Naive thymus-derived CD4-positive, alpha-beta T cell (primary cell): ENCODE results near the gene CRAMP1. TPM values are rescaled to one million over a fixed set of nuclear protein-coding genes. Genes with fewer than 3 reads are reported as not detected.
A peak's percentile ranks its signal among the peaks of the same experiment; 100 is the strongest.

Experiments used
- ATAC-seq: fragments of 150-1000 bp; cut with Tn5 transposase; 2 replicates; pipeline ENCODE4 v1.10.0; 2021; ENCODE audit warnings: mild to moderate bottlenecking, moderate library complexity
- CTCF ChIA-PET: fragments of 350-600 bp; sonication (Branson Sonifier 250); formaldehyde crosslinking; loops from one replicate; lab custom pipeline; 2021; ENCODE audit warnings: antibody characterized with exemption; lab: Charles Lee
- POLR2A ChIA-PET: fragments of 350-600 bp; sonication (Branson Sonifier 250); formaldehyde crosslinking; loops from one replicate; lab custom pipeline; 2021; ENCODE audit warnings: antibody characterized with exemption, inconsistent platforms; lab: Charles Lee
- DNase-seq, 9 donors: peaks; one replicate each; pipeline versions ENCODE4 v3.0.0 to v3.0.0-alpha.2; 2020 to 2022; ENCODE audit warnings: mixed read lengths in 1 of 9
- H3K27ac ChIP-seq: one replicate; pipeline ENCODE4 v1.7.0; 2013; ENCODE audit warnings: mild to moderate bottlenecking, low read depth, low read length, moderate library complexity
- H3K27me3 ChIP-seq, 2 donors: one replicate each; pipeline ENCODE4 v1.7.0; 2013; ENCODE audit warnings: low read length in 2 of 2, mild to moderate bottlenecking in 2 of 2, moderate library complexity in 2 of 2; ENCODE audit not compliant: control insufficient read depth in 2 of 2, insufficient read depth in 2 of 2
- H3K36me3 ChIP-seq, 3 experiments: 1 replicate in 2 of 3; 2 replicates in 1 of 3; pipeline ENCODE4 v1.7.0; 2013; ENCODE audit warnings: low read length in 3 of 3, mild to moderate bottlenecking in 3 of 3, moderate library complexity in 1 of 3; ENCODE audit not compliant: insufficient read depth in 3 of 3, control insufficient read depth in 2 of 3
- H3K4me1 ChIP-seq, 2 donors: one replicate each; pipeline ENCODE4 v1.7.0; 2013; ENCODE audit warnings: low read length in 2 of 2, mild to moderate bottlenecking in 2 of 2, moderate library complexity in 1 of 2; ENCODE audit not compliant: control insufficient read depth in 2 of 2, insufficient read depth in 2 of 2
- H3K4me3 ChIP-seq: 2 replicates; pipeline ENCODE4 v1.7.0; 2013; ENCODE audit warnings: mild to moderate bottlenecking, low read length
- H3K9me3 ChIP-seq, 3 experiments: 1 replicate in 2 of 3; 2 replicates in 1 of 3; pipeline ENCODE4 v1.7.0; 2013; ENCODE audit warnings: low read length in 3 of 3; ENCODE audit not compliant: control insufficient read depth in 2 of 3
- H3K27ac Mint-ChIP-seq, 9 donors: one replicate each; pipeline ENCODE4 v1.8.0; 2020 to 2022; ENCODE audit warnings: mixed read lengths in 9 of 9, mild to moderate bottlenecking in 8 of 9, moderate library complexity in 5 of 9, inconsistent platforms in 2 of 9
- H3K27me3 Mint-ChIP-seq, 5 donors: one replicate each; pipeline ENCODE4 v1.8.0; 2021 to 2022; ENCODE audit warnings: mixed read lengths in 5 of 5, mild to moderate bottlenecking in 1 of 5
- H3K36me3 Mint-ChIP-seq, 5 donors: one replicate each; pipeline ENCODE4 v1.8.0; 2020 to 2022; ENCODE audit warnings: mixed read lengths in 5 of 5, mild to moderate bottlenecking in 3 of 5, inconsistent platforms in 1 of 5
- H3K4me1 Mint-ChIP-seq, 7 donors: one replicate each; pipeline ENCODE4 v1.8.0; 2020 to 2022; ENCODE audit warnings: mixed read lengths in 7 of 7, mild to moderate bottlenecking in 3 of 7, inconsistent platforms in 1 of 7
- H3K4me3 Mint-ChIP-seq, 10 donors: one replicate each; pipeline ENCODE4 v1.8.0; 2020 to 2022; ENCODE audit warnings: mild to moderate bottlenecking in 10 of 10, mixed read lengths in 10 of 10, moderate library complexity in 6 of 10, inconsistent platforms in 2 of 10
- H3K9me3 Mint-ChIP-seq, 11 donors: one replicate each; pipeline ENCODE4 v1.8.0; 2020 to 2022; ENCODE audit warnings: mixed read lengths in 11 of 11, mild to moderate bottlenecking in 4 of 11, inconsistent platforms in 1 of 11, moderate library complexity in 1 of 11
- intact Hi-C, 2 donors: fragments of 100-400 bp; cut with micrococcal nuclease; formaldehyde crosslinking; loops; one replicate each; pipeline ENCODE4 v1.15.1; 2023
- polyA plus RNA-seq, 2 donors: library from polyadenylated mRNA; unstranded; fragments of 300-500 nt; fragmentation: Illumina TruSeq; gene quantifications; one replicate each; pipeline ENCODE4 v1.2.3, GENCODE V29; 2021
- total RNA-seq, 6 experiments: library from RNA in 5 of 6; stranded (reverse) in 5 of 6; gene quantifications; 1 replicate in 5 of 6; 2 replicates in 1 of 6; pipeline ENCODE4 v1.2.3 and lab custom pipeline; 2021 to 2026

The CRAMP1 gene
- total and polyA plus RNA-seq, 7 experiments from 2014 or later: 2.1 to 33.2 (median 31.2) TPM

DNA sequence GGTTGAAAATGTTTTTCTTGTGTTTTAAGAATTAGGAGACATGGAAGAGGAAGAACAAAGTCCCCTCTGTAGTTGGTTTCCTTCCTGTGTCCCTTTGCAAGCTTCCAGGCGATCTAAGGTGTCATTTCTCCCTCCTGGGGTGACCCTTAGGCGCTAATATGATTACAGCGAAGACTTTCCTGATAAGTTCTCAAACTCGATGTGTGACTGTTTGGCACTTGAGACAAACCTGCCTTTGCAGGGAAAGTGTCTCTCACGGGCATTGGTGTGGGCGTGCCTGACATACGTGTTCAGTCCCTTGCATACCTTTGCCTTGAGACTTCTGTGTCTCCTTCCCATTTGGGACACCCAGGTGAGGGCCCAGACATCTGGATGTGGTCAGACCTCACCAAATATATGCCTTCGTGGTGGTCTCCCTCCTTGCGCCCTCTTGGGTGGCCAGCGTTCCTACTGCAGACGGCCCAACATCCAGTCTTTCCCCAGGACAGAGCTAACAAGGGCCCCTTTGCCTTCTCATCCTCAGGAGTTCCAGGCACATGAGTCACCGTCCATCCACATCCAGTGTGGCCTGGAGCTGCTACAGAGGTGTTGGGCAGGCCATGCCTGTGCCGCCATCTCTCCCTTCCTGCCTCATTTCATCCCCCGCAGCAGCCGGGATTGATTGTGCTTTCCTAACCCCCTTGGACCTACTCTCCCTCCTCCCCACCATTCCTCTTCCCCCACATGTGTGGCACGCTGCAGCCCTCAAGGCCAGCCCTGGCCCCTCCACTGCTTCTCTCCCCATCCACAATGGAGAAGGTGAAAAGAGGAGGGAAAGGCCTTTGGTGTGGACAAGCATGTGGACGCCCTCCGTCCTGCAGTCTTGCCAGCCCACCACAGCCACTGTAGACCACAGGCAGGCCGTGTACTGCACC lies 62.8 kb downstream of the CRAMP1 start:
- no peak for ATAC-seq
- H3K9me3 ChIP-seq: no peaks in the 10 kb centered on the region
- intact Hi-C loops: no loop called here
- no peak overlapping the region for H3K4me3 ChIP-seq
- POLR2A ChIA-PET: interaction anchor here (1.1 to 1.9 kb wide), 2 partner anchors 31 to 1193 kb away, joined by 3 to 7 read pairs; partner anchors contain the start of gene MAPK8IP3
- no peaks in the 10 kb centered on the region for H3K27me3 ChIP-seq
- no peak overlapping the region for H3K4me3 Mint-ChIP-seq
- H3K27ac Mint-ChIP-seq: peak overlapping the region in 1 of 9 donors; percentile 14
- peaks cover 12 to 23% (median 19%) of the 10 kb centered on the region in 7 donors for H3K4me1 Mint-ChIP-seq
- DNase-seq: no peak
- peaks cover 7 to 39% (median 18%) of the 10 kb centered on the region in 5 donors for H3K36me3 Mint-ChIP-seq
- no peaks in the 10 kb centered on the region for H3K9me3 Mint-ChIP-seq
- H3K36me3 ChIP-seq: peaks cover 0 to 54% (median 3%) of the 10 kb centered on the region in 3 experiments
- no peak overlapping the region for H3K27ac ChIP-seq
- H3K27me3 Mint-ChIP-seq: no peaks in the 10 kb centered on the region
- no peaks in the 10 kb centered on the region for H3K4me1 ChIP-seq
- CTCF ChIA-PET: interaction anchor here (0.7 to 4.0 kb wide), 2 partner anchors 25 to 31 kb away, joined by 4 to 11 read pairs; partner anchors contain the start of gene MAPK8IP3

GRCh38 chr16:1676661-1677060 lies 64.5 kb downstream of the CRAMP1 start:
- H3K9me3 ChIP-seq: no peaks in the 10 kb centered on the region
- H3K9me3 Mint-ChIP-seq: no peaks in the 10 kb centered on the region
- H3K36me3 ChIP-seq: peaks cover 0 to 40% (median 0%) of the 10 kb centered on the region in 3 experiments
- POLR2A ChIA-PET: no interaction called here
- ATAC-seq (no peak), DNase-seq (no peak)
- H3K27ac Mint-ChIP-seq: peak overlapping the region in 8 of 9 donors; percentile 4 to 86 (median 46)
- H3K4me3 ChIP-seq: no peak overlapping the region
- H3K4me1 Mint-ChIP-seq: peaks cover 24 to 40% (median 32%) of the 10 kb centered on the region in 7 donors
- CTCF ChIA-PET: interaction anchor here (0.5 to 4.0 kb wide), 3 partner anchors 11 to 29 kb away, joined by 3 to 11 read pairs (median 3); partner anchors contain the start of gene MAPK8IP3
- H3K4me3 Mint-ChIP-seq: peak overlapping the region; percentile 2 to 77 (median 67)
- H3K27ac ChIP-seq: no peak overlapping the region
- H3K4me1 ChIP-seq: no peaks in the 10 kb centered on the region
- intact Hi-C loops: no loop called here
- H3K27me3 Mint-ChIP-seq: no peaks in the 10 kb centered on the region
- no peaks in the 10 kb centered on the region for H3K27me3 ChIP-seq
- H3K36me3 Mint-ChIP-seq: peaks cover 4 to 32% (median 15%) of the 10 kb centered on the region in 5 donors

DNA sequence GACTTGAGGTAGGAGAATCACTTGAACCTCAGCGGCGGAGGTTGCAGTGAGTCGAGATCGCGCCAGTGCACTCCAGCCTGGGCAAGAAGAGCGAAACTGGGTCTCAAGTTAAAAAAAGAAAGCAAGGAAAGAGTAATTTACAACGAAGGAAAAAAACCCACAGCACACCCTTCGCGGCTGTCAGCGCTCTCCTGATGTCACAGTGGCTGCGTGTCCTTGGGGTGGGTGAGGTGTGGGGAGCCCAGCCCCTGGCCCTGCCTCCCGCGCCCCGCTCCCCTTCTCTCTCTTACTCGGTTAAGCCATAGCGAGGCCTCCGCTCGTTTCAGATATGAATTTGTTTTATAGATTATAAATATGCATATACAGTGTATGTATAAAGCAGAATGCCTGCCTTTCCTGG lies 65.2 kb downstream of the CRAMP1 start:
- no peaks in the 10 kb centered on the region for H3K9me3 Mint-ChIP-seq
- DNase-seq (peak in 5 of 9 donors; percentile 5 to 32 (median 17)), ATAC-seq (no peak)
- no peaks in the 10 kb centered on the region for H3K27me3 ChIP-seq
- CTCF ChIA-PET: interaction anchor here (0.5 to 4.0 kb wide), 5 partner anchors 10 to 28 kb away, joined by 3 to 11 read pairs (median 3); partner anchors contain the start of gene MAPK8IP3
- H3K36me3 Mint-ChIP-seq: peaks cover 0 to 26% (median 11%) of the 10 kb centered on the region in 5 donors
- H3K27ac ChIP-seq: peak overlapping the region; percentile 70
- H3K36me3 ChIP-seq: peaks cover 0 to 34% (median 0%) of the 10 kb centered on the region in 3 experiments
- no peaks in the 10 kb centered on the region for H3K9me3 ChIP-seq
- peak overlapping the region in 7 of 9 donors; percentile 38 to 86 (median 74) for H3K27ac Mint-ChIP-seq
- POLR2A ChIA-PET: interaction anchor here (1.0 to 2.3 kb wide), 7 partner anchors 29 to 1100 kb away, joined by 3 to 27 read pairs (median 3); partner anchors contain the start of genes ELOB, EME2, MAPK8IP3 and MRPS34
- H3K4me3 Mint-ChIP-seq: peak overlapping the region; percentile 30 to 77 (median 67)
- H3K4me3 ChIP-seq: no peak overlapping the region
- intact Hi-C loops: no loop called here
- H3K27me3 Mint-ChIP-seq: no peaks in the 10 kb centered on the region
- no peaks in the 10 kb centered on the region for H3K4me1 ChIP-seq
- peaks cover 24 to 42% (median 36%) of the 10 kb centered on the region in 7 donors for H3K4me1 Mint-ChIP-seq

DNA sequence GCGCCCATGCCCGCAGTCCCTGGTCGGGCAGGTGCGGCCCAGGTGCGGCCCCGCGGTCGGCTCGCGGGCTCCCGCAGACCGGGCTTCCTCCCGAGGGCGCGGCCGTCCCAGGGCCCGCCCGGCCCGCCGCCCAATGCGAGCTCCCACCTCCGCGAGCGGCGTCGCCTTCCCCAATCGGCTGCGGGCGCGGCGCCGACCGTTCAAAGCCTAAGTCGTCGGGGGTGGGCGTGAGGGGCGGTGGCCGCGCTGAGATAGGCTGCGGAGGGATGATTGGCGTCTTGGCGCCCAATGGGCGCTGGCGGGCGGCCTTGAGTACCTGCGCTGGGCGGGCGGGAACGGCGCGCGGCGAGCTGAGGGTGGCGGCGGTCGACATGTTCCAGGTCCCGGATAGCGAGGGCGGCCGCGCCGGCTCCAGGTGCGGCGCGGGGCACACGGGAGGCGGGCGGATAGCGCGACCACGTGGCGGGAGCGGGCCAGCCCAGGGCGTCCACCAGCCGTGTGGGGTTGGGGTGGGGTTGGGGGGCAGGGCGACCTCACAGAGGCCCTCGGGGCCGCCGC lies 65.9 kb downstream of the CRAMP1 start, which contains the start of gene JPT2:
JPT2 (plus strand) TSS at position 338 of the 558 bp plus-strand sequence; CDS start at position 372, 34 bp downstream.
- ChIA-PET POLR2A (interaction anchor here (0.6 to 2.3 kb wide), 14 partner anchors 24 to 1198 kb away, joined by 3 to 27 read pairs (median 4); partner anchors contain the start of genes ELOB, EME2, FAHD1 and IFT140), CTCF (interaction anchor here (0.7 to 4.0 kb wide), 4 partner anchors 10 to 78 kb away, joined by 3 to 11 read pairs (median 3); partner anchors contain the start of gene MAPK8IP3)
- peak within 1 kb of the TSS; percentile 81 to 90 (median 88) for H3K4me3 Mint-ChIP-seq
- no peaks in the 10 kb centered on the region for H3K9me3 Mint-ChIP-seq
- intact Hi-C loops: loop anchor here (1.0 kb wide), 7 partner anchors 27 to 258 kb away; partner anchors contain the start of genes CRAMP1 (in 2 of the 2), IFT140 (in 2 of the 2), UQCC4 (in 2 of the 2) and HAGH (in 1 of the 2)
- Histone ChIP-seq H3K4me3 (peak within 1 kb of the TSS; percentile 59), H3K4me1 (no peaks in the 10 kb centered on the region), H3K27ac (peak within 1 kb of the TSS; percentile 78), H3K36me3 (peaks cover 0 to 27% (median 0%) of the 10 kb centered on the region in 3 experiments), H3K27me3 (no peaks in the 10 kb centered on the region), H3K9me3 (no peaks in the 10 kb centered on the region)
- peak; percentile 89 to 97 (median 94) for DNase-seq
- no peaks in the 10 kb centered on the region for H3K27me3 Mint-ChIP-seq
- H3K27ac Mint-ChIP-seq: peak within 1 kb of the TSS; percentile 64 to 91 (median 78)
- peaks cover 0 to 21% (median 5%) of the 10 kb centered on the region in 5 donors for H3K36me3 Mint-ChIP-seq
- ATAC-seq: peak; percentile 98
- H3K4me1 Mint-ChIP-seq: peaks cover 24 to 42% (median 36%) of the 10 kb centered on the region in 7 donors

DNA sequence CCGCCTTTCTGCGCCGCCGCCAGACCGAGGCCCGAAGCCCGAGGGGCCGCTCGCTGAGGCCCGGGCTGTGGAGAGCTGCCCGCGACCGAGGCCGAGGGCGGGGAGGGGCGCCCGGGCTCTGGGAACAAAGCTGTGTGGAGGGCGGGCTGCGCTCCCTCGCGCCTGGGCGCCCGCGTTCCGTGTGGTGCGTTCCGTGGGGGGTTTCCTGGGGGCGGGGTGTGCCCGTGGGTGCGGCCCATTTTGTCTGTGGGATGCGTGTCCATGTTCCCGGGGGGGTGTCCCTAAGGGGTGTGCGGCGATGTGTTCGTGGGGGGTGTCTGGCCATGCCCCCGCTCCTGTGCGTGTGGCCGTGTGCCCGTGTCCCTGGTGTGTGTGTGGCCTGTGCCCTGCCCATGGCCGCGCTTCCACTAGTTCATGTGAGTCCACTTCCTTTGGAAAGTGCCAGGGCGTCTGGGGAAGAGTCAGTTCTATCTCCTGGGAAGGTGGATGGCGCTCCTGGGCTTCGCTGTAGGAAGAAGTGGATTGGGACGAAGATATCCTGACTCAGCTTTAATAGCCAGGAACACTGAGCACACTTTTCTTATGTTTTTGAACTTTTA lies 66.4 kb downstream of the CRAMP1 start:
- Histone ChIP-seq H3K9me3 (no peaks in the 10 kb centered on the region), H3K4me3 (peak overlapping the region; percentile 59), H3K27ac (peak overlapping the region; percentile 78), H3K4me1 (no peaks in the 10 kb centered on the region), H3K27me3 (no peaks in the 10 kb centered on the region), H3K36me3 (peaks cover 0 to 24% (median 0%) of the 10 kb centered on the region in 3 experiments)
- H3K27me3 Mint-ChIP-seq: no peaks in the 10 kb centered on the region
- H3K9me3 Mint-ChIP-seq: no peaks in the 10 kb centered on the region
- DNase-seq (peak; percentile 2 to 58 (median 34)), ATAC-seq (peak; percentile 34)
- H3K36me3 Mint-ChIP-seq: peaks cover 0 to 18% (median under 1%) of the 10 kb centered on the region in 5 donors
- ChIA-PET POLR2A (interaction anchor here (0.6 to 2.3 kb wide), 13 partner anchors 24 to 1197 kb away, joined by 3 to 27 read pairs (median 3); partner anchors contain the start of genes EME2, FAHD1, IFT140 and MAPK8IP3), CTCF (interaction anchor here (0.7 to 4.0 kb wide), 2 partner anchors 27 to 78 kb away, joined by 3 to 11 read pairs; partner anchors contain the start of gene MAPK8IP3)
- peak overlapping the region; percentile 64 to 91 (median 78) for H3K27ac Mint-ChIP-seq
- intact Hi-C loops: loop anchor here (1.0 kb wide), 7 partner anchors 27 to 258 kb away; partner anchors contain the start of genes CRAMP1 (in 2 of the 2), IFT140 (in 2 of the 2), UQCC4 (in 2 of the 2) and HAGH (in 1 of the 2)
- peaks cover 24 to 45% (median 38%) of the 10 kb centered on the region in 7 donors for H3K4me1 Mint-ChIP-seq
- peak overlapping the region; percentile 81 to 90 (median 88) for H3K4me3 Mint-ChIP-seq
